GM03348 (cell line): ENCODE results near the gene MRPS25.

Experiments used
- DNase-seq: peaks from one replicate; pipeline ENCODE4 v3.0.0; 2012; ENCODE audit warnings: low spot score

MRPS25 gene

DNA sequence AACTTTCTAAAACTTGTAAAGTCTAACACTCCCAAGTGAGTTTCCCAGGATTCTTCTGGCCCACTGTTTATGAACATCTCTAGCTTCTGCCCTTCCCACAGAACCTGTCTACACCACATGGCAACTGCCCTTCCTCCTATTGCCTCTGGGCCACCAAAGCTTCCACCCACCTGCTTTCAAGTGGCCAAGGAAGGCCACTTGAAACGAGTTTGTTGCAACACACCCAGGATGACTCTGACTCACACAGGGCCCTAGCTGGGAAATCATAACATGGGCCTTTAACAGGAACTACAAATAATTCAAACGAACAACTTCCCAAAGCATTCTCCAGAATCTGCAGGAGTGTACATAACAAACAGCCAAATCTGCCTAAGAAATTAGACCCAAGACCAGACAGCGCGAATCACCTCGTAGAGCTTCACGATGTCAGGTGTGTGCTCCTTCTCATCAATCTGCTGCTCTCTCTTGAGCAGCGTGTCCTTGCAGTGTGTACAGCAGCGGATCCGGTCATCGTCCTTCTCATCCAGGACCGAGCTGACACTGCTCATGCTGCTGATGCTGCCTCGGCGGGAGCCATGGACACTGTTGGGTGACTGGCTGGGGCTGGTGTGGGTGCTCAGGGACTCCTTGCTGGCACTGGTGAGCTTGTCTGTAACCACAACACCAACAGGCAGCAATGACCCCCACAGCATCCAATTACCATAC lies 17.0 kb upstream of the MRPS25 start:
- DNase-seq = peak; percentile 36

DNA sequence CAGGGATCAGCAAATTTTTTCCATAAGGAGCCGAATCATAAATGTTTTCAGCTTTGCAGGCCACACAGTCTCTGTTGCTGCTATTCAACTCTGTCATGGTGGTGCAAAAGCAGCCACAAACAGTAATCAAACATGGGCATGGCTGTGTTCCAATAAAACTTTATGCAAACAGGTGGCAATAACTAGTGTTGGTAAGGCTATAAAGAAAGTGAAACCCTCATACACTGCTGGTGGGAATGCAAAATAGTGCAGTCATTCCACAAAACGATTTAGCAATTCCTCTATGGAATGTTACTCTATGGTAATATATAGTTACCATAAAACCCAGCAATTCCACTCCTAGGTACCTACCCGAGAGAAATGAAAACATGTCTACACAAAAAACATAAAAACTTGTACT lies 14.0 kb upstream of the MRPS25 start:
- no peak for DNase-seq

DNA sequence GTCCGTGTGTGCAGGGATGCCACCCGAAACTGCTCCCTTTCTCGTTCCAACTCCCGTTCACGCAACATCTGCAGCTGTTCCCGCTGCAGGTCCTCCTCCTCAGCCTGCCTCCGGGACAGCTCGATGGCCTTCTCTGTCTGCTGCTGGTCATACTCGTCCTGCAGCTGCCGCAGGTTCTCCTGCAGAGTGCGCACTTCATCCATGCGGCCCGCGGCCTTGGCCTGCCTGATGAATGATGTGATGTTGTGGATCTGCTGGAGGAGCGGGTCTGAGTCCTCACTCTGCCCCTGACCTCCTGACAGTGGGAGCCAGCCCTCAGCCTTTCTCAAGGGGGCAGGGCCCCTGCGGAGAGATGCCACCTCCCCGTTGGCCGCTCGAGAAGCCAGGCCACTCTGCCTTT lies 9.4 kb upstream of the MRPS25 start:
- DNase-seq = no peak

DNA sequence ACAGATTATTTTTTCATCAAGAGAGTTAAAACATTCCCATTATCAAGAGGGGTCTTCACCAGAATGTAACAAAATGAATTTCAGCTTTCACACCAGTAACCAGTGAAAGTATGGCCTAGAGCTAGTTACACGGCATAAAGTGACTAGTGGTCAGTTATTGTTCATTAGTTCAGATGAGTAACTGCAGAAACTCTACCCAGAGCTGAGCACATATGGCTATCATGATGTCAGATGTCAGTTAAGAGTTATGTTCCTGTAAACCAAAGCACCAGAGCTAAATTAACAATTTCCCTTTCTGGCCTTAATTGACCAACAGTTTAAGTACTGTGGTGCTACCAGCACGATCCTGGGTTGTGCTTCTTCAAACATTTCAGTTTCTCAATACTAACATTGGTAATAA lies 6.6 kb upstream of the MRPS25 start:
- DNase-seq = no peak

DNA sequence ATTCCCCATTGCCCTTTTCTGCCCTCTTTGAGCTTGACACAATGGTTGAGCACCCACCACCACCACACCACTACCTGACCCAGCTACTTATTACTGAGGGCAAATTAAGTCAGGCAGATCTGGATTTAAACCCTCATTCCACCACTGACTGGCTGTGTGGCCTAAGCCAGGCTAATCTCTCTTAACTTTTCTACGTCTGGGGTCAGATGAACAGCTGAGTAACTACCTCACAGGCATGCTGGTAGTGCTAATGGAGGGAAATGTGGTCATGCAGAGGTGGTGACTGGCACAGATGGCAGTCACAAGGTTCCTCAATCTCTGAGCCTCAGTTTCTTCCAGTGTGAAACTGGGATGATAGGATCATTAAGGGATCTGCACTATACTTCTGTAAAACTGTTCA lies 4.3 kb upstream of the MRPS25 start:
- DNase-seq = no peak

DNA sequence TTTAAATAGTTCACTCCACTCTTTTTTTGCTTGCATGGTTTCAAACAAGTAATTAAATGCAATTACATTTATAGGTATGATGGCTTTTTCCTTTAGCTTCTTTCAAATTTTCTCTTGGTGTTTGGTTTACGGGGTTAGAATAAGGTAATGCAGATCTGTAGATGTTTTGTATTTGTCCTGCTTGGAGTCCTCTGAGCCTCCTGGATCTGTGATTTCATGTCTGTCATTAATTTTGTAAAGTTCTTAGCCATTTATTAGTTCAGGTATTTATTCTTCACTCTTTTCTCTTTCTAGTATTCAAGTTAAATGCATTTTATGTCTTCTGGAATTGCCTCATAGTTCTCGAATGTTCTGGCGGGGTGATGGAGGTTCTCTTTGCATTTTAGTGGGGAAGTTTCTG lies 1.4 kb upstream of the MRPS25 start:
- no peak for DNase-seq

DNA sequence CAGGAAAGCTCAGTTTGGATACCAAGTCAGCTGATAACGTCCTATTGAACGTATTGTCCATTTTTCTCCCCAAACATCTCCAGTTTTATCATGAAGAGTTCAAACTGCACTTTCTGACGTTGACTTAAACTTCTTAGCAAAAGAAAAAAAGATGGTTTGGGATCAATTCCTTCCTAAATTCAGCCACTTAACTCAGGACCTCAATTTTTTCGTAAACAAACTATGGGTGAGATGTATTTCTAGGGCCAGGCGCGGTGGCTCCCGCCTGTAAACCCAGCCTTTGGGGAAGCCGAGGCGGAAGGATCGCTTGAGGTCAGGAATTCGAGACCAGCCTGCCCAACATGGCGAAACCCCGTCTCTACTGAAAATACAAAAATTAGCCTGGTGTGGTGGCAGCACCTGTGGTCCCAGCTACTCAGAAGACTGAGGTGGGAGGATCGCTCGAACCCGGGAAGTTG lies 464 bp upstream of the MRPS25 start:
- no peak for DNase-seq

DNA sequence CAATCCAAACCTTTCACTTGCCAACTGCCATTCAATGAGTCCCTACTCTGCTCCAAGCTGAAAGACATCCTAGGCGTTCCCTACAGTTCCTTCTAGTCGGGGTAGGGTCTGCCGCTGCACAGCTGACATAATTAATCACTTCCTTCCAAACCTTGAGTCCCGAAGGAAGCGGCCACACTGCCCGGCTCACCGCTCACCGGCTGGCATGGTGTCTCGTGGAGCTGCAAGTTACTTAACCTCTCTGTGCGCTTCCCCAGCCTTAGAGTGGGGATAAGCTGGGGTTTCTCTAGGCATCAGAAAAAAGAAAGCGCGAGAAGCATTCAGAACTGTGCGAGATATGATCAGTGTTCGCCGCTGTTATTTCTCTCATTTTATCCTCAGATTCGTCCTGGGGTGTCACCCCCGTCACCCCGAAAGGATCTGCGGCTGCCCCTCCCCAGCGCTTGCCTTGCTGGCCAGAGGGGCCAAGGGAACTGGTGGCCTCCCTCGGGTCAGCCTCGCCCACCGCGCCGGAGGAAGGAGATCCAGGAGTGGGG lies 748 bp downstream of the MRPS25 start:
- DNase-seq = peak; percentile 66

DNA sequence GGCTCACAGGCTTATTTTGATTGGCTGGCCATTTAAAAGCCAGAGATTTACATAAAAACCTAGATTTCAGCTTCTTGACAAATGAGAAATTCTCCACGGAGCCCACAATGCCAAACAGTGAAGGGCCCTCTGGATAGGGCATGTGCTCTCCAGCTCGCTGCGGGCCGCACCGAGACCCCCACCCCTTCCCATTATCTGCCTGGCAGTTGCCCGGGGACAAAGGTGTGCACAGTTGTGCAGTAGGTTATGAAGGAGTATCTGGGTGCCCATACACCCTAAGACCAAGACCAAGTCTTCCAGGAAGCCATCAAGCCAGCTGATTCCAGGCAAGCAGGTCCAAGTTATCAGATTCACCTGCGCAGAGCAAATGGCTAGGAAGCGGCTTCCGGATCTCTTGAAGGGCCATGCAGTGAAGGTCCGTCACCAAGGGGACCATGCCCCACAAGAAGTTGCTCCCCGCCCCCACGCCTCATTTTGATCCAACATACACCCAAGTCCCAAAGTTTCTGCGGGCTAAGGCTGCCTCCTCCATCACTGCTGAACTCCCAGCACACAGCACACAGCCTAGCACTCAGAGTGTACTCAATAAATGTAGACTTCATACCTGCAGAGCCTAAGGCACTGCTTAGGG lies 1.3 kb downstream of the MRPS25 start:
- no peak for DNase-seq

DNA sequence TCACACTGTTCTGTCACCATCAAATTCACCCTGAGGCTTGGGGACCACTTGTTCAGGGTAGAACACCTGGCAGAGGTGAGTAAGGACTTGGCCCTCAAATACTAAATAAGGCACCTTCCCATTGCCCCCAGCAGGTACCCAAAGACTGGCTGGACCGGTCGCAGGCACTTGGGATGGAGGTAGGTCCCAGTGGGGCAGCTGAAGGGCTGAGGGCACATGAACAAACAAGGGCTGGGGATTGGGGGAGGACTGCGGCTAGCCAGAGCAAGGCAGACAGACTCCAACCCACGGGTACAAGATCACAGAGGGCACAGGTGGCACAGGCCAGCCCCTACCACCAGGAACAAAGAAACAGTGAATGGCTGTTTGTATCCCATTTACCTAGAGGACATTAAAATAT lies 1.9 kb downstream of the MRPS25 start:
- DNase-seq = no peak

DNA sequence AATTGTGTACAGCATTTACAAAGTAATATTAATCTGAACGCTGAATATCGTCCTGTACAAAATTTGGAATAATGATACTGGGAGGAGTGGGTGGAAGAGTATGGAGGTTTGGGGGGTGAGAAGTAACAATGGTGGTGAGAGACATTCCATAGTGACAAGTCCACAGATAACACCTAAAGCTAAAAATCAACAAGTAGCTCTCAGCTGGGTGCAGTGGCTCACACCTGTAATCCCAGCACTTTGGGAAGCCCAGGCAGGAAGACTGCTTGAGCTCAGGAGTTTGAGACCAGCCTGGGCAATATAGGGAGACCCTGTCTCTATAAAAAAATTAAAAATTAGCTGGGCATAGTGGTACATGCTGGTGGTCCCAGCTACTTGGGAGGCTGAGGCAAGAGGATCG lies 5.1 kb downstream of the MRPS25 start:
- DNase-seq = no peak

DNA sequence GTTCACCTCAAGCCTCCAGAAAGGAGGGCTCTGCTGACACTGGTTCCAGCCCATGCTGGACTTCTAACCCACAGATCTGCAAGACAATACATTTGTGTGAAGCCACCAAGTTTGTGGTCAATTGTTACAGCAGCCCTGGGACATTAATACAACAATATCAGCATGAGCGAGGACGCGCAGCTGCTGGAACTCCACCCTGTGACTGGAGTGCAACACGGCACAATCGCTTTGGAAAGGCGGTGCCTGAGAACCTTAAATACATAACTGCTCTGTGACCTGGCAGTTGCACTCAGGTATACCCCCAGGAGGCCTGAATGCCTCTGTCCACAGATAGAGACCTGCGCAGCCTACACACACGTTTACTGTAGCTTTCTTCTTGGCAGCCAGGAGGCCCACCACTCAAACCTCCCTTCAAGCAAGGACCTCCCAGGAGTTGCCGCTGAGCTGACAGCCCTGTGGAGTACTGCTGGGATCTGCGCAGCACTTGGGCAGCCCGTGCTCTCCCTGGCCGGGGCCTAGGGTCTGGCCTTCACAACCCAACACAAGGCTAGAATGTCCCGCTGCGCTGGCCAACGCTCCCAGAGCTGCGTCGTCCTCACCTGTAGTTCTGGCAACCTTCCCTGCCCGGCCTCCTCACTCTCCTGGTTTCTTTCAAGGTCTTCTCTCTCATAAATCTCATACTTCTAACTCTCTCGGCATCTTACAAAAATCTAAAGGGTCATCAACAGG lies 8.3 kb downstream of the MRPS25 start:
- no peak for DNase-seq

DNA sequence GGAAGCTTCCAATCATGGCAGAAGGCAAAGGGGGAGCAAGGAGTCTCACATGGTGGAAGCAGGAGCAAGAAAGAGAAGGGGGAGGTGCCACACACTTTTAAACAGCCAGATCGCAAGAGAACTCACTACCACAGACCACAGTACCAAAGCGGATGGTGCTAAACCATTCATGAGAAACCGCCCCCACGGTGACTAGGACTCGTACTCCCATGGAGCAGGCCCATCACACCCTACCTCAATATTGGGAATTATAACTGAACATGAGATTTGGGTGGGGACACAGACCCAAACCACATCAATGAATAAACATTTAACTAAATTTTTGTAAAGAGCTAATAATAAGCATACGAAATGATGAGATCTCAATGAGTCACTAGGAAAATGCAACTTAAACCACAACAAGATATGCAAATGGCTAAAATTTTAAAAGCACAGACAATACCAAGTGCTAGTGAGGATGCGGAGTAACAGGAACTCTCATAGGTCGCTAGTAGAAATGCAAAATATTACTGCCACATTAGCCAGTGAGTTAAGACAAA lies 10.0 kb downstream of the MRPS25 start:
- DNase-seq = no peak

DNA sequence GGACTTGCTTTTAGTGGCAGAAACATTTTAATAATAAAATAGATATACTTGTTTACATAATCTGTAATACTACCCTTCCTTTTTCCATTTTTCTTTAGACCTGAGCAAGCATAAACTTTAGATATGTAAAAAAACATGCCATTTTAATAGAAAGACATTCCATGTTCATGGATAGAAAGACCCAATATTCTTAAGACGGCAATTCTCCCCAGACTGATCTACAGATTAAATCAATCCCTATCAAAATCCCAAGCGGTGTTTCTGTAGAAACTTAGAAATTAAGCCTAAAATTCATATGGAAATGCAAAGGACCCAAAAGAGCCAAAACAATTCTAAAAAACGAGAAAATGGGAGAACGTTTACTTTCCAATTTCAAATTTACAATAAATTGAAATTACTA lies 11.6 kb downstream of the MRPS25 start:
- no peak for DNase-seq

DNA sequence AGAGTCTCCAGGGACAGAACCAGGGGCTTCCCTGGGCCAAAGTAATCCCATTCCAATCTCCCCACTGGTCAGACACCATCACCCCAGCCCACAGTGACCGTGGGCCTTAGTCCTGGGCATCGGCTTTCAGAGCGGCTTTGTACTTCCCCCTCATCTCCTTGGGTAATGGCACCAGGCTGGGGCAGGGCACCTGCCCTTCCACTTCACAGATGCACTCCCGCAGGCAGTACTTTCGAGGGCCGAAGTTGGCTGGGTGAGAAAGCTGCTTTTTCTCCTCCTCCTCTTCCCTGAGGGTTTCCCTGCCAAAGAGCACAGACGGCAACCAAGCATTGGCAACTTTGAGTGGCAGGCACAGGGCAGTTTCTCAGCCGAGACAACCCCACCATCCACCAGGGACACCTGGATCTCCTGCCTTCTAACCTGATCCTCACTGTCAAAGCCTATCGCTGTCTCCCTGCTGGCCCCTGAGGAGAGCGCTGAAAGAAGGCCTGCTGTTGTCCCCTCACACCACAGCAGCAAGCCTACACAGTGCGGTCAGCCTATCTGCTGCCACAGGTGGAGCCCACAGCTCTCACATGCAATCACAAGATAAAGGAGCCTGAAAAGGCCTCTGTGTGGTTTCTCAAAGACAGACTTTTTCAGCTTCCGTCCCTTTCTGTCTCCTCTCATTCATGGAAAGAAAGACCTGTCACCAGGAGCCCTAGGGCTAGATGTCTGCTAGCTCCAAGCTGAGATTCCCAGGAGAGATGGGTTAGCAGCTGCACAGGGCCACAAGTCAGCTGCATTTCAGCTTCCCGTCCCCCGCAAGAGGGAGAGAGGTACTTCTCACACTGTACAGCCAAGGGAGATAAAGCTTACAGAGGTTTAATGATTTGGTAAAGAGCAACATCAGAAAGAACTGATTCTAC lies 12.5 kb downstream of the MRPS25 start:
- DNase-seq = no peak

DNA sequence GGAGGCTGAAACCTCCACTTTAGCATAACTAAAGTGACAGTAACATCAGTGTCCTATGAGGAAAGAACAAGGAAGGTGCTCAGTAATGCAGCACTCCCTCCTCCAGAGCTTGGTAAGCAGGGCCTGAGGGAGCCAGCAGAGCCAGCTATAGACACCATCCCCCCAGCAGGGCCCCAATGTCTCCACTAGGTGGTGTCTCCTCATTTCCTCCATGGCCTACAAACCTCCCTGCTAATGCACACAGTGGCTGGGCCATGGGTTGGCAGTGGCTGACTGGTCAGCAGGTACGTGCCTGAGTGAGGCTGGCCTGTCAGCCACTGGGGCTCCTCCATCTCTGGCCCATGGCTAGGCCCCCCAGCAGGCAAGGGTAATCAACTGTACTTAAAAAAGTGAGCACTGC lies 13.6 kb downstream of the MRPS25 start:
- peak; percentile 54 for DNase-seq

DNA sequence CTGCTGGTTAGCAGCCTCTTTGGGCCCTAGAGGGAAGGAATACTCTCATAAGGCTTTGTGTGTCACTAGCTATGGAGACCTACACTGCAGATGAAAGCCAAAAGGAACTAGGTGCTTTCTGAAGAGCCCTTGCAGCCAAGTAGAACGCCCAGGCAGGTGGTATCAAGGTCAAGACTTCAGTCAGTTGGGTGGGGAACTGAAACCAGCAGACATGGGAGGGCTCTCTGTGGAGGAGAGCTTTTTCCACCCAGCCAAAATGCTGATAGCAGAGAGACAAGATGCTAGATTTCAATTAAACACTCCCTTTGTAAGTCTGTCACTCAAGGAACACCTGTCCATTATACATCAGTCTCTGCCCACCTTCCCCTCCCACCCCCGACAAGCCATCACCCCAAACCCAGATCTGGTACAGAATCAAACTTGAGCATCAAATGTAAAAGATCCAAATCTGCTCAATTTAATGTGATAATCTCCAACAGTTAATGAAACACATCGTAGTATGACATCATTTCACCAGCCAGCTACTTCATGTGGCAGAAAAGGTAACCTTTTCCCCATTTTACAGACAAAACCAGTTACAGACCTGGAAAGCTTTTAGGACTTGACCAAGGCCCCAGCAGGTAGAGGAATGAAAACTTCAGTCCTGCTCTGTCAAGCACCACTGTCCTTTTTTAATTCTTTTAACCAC lies 14.6 kb downstream of the MRPS25 start:
- no peak for DNase-seq

DNA sequence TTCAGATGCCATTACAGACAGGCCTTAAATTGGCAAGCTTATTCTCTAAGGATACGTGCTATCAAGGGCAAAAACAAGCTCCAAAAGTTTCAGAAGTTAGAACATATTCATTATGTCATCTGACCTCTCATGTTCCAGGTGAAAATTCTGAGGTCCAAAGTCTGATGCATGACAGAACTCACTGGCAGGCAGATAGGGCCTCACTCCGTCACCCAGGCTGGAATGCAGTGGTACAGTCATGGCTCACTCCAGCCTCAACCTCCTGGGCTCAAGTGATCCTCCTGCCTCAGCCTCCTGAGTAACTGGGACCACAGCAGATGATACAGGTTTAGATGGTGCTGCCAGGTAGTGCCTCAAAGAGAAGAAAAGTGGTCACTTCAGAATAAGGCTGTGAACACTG lies 15.5 kb downstream of the MRPS25 start:
- no peak for DNase-seq

DNA sequence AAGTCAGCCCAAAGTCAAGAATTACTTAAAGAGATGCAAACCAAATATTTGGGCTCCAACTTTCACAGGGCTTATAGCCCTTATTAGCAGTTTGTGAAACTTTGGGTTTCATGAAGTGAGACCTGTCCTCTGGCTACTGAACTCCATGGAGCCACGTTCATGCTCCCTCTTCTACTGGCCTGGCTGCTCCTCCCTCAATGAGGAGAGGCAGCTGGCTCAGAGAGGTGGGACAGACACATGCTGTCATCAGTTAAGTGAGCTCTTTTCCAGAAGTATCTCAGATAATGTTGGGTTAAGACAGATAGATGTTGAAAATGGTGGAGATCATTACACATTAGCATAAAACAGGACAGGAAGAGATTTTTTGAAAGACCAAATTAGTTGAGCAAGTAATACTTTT lies 19.4 kb downstream of the MRPS25 start:
- DNase-seq = no peak

DNA sequence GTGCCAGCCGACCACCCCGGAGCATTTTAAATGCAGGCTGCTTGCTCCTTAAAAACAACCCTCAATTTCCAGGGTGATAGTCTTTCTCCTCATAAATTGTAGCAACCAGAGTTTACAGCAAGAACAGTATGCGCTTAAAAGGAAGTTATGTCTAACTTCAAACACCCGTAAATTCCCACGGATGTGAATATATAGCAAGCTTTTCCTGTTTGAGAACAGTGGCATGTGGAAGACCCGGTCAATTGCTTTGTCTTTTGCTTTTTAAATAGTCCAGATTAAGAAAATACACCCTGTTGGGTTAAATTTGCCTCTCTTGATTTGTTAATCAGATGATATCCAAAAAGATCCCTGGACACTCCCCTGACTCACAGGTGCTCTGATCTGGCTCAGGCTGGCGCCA lies 20.8 kb downstream of the MRPS25 start:
- DNase-seq = no peak
